HepG2 (cell line): ENCODE data around the gene DMBT1. TPM values are rescaled to one million over a fixed set of nuclear protein-coding genes. Genes with fewer than 3 reads are reported as not detected.

Source experiments
- ATAC-seq: fragments of 200-7000 bp; cut with Tn5 transposase; 3 replicates; pipeline ENCODE4 v1.9.1; 2020; ENCODE audit warnings: mild to moderate bottlenecking, moderate library complexity
- BruUV-seq: library from RNA; stranded (reverse); fragments of 400-500 nt; replicated peaks from 2 replicates; lab custom pipeline; 2021; lab: Mats Ljungman, UMichigan
- CTCF ChIA-PET: fragments of 300-600 bp; formaldehyde crosslinking; extraction: SDS; loops from one replicate; lab custom pipeline; 2021; ENCODE audit warnings: low total read pairs, inconsistent platforms, low intra/inter-chr PET ratio; lab: Yijun Ruan, JAX
- POLR2A ChIA-PET: fragments of 350-600 bp; sonication (Branson Sonifier 250); formaldehyde crosslinking; loops from one replicate; lab custom pipeline; 2020; ENCODE audit warnings: antibody characterized with exemption, inconsistent platforms; lab: Yijun Ruan, JAX
- DNase-seq: peaks from one replicate; pipeline ENCODE4 v3.0.0-alpha.2; 2015; ENCODE audit warnings: low spot score
- FAIRE-seq: peaks from 3 replicates; lab custom pipeline; 2011; peaks lifted over from hg19 to GRCh38; lab: Jason Lieb, UNC
- H2AFZ ChIP-seq: one replicate; pipeline ENCODE4 v1.6.1; 2011; ENCODE audit warnings: low read length, inconsistent platforms
- H3K27ac ChIP-seq: fragments of 300-600 bp; 3 replicates; pipeline ENCODE4 v1.8.0; 2011; ENCODE audit warnings: mixed run types, mild to moderate bottlenecking, mixed read lengths, low read length, inconsistent platforms; ENCODE audit not compliant: insufficient read depth; ENCODE audit errors: extremely low read length
- H3K27me3 ChIP-seq, 2 experiments: fragments of 200-600 bp in 1 of 2; 2 replicates in 1 of 2; 3 replicates in 1 of 2; pipeline versions ENCODE4 v1.6.0 to v1.8.0; 2011; ENCODE audit warnings: low read length in 2 of 2, mild to moderate bottlenecking in 2 of 2, moderate library complexity in 2 of 2, inconsistent platforms in 1 of 2; ENCODE audit not compliant: insufficient read depth in 2 of 2, control insufficient read depth in 1 of 2
- H3K36me3 ChIP-seq, 2 experiments: fragments of 200-600 bp in 1 of 2; replicated peaks in 1 of 2; 2 replicates in 1 of 2; 3 replicates in 1 of 2; pipeline versions ENCODE4 v1.5.1 to v1.8.0; 2011; ENCODE audit warnings: low read length in 2 of 2, inconsistent platforms in 1 of 2; ENCODE audit not compliant: insufficient read depth in 2 of 2, control insufficient read depth in 1 of 2
- H3K4me1 ChIP-seq: 2 replicates; pipeline ENCODE4 v1.5.1; 2012; ENCODE audit warnings: low read length, inconsistent platforms; ENCODE audit not compliant: insufficient read depth
- H3K4me2 ChIP-seq: 2 replicates; pipeline ENCODE4 v1.6.0; 2011; ENCODE audit warnings: low read depth, low read length, inconsistent platforms
- H3K4me3 ChIP-seq, 3 experiments: fragments of 200-600 bp in 1 of 3; sonication (generic), shearing (Covaris generic) in 1 of 3; replicated peaks in 1 of 3; 2 replicates each; pipeline ENCODE4 v1.5.1; 2011 to 2016; ENCODE audit warnings: low read length in 3 of 3, inconsistent platforms in 2 of 3, low read depth in 2 of 3, mild to moderate bottlenecking in 2 of 3, control low read depth in 1 of 3, mixed read lengths in 1 of 3; ENCODE audit not compliant: insufficient read depth in 1 of 3
- H3K79me2 ChIP-seq: one replicate; pipeline ENCODE4 v1.6.1; 2011; ENCODE audit warnings: low read length, inconsistent platforms; ENCODE audit not compliant: insufficient read depth
- H3K9ac ChIP-seq: 2 replicates; pipeline ENCODE4 v1.6.0; 2011; ENCODE audit warnings: mild to moderate bottlenecking, low read depth, low read length, inconsistent platforms; ENCODE audit not compliant: insufficient read depth
- H3K9me3 ChIP-seq: 2 replicates; pipeline ENCODE4 v1.5.1; 2012; ENCODE audit warnings: mild to moderate bottlenecking, low read length
- H4K20me1 ChIP-seq: 2 replicates; pipeline ENCODE4 v1.6.0; 2011; ENCODE audit warnings: inconsistent platforms, mild to moderate bottlenecking, low read length, moderate library complexity; ENCODE audit not compliant: insufficient read depth
- CTCF ChIP-seq: sonication (generic); formaldehyde crosslinking; IDR thresholded peaks from 2 replicates; pipeline ENCODE4 v1.5.0; 2020; ENCODE audit warnings: mild to moderate bottlenecking, missing genetic modification reagents, moderate library complexity
- FOXJ3 ChIP-seq: sonication (generic); formaldehyde crosslinking; IDR thresholded peaks from 2 replicates; pipeline ENCODE4 v1.4.0; 2020; ENCODE audit warnings: missing genetic modification reagents, mild to moderate bottlenecking, borderline replicate concordance
- FUBP1 ChIP-seq: sonication (generic); formaldehyde crosslinking; IDR thresholded peaks from 2 replicates; pipeline ENCODE4 v1.5.1; 2020; ENCODE audit warnings: missing genetic modification reagents, mild to moderate bottlenecking, borderline replicate concordance
- RCOR2 ChIP-seq: IDR thresholded peaks from 2 replicates; pipeline ENCODE4 v1.6.1; 2016; ENCODE audit warnings: missing biosample characterization, missing genetic modification reagents
- SMAD3 ChIP-seq: sonication (generic); formaldehyde crosslinking; IDR thresholded peaks from 2 replicates; pipeline ENCODE4 v1.4.0; 2020; ENCODE audit warnings: missing genetic modification reagents
- TRIM22 ChIP-seq: fragments of 450-650 bp; IDR thresholded peaks from 2 replicates; pipeline ENCODE4 v1.6.1; 2017
- ZNF598 ChIP-seq: sonication (generic); formaldehyde crosslinking; IDR thresholded peaks from 2 replicates; pipeline ENCODE4 v1.5.1; 2020; ENCODE audit warnings: mild to moderate bottlenecking, missing genetic modification reagents, borderline replicate concordance
- ZNF660 ChIP-seq: sonication (generic); formaldehyde crosslinking; IDR thresholded peaks from 2 replicates; pipeline ENCODE4 v1.5.1; 2020; ENCODE audit warnings: mild to moderate bottlenecking, low read depth, missing genetic modification reagents, borderline replicate concordance
- ZNF83 ChIP-seq: sonication (generic); formaldehyde crosslinking; IDR thresholded peaks from 2 replicates; pipeline ENCODE4 v1.4.0; 2020; ENCODE audit warnings: missing genetic modification reagents, mild to moderate bottlenecking, borderline replicate concordance
- WGBS: methylation state at CpG from one replicate; pipeline ENCODE4 v1.1.6; 2017; ENCODE audit warnings: low lambda C conversion rate; 5-methylcytosine and 5-hydroxymethylcytosine counted together
- in situ Hi-C: cut with HindIII; loops from 2 replicates; pipeline ENCODE4 v1.10.0; 2017; ENCODE audit warnings: low pct_unique_long_range_greater_than_20kb; ENCODE audit not compliant: extremely low pct_ligation_motif_present
- intact Hi-C: fragments of 100-400 bp; cut with micrococcal nuclease; formaldehyde crosslinking; loops from one replicate; pipeline ENCODE4 v1.10.0; 2022; ENCODE audit not compliant: unreplicated experiment
- polyA plus RNA-seq, 8 experiments: library from polyadenylated mRNA; depleted of rRNA in 3 of 8; stranded (reverse) in 7 of 8; unstranded in 1 of 8; fragments of >200 nt; fragmentation: Illumina TruSeq in 4 of 8; extraction: Trizol in 4 of 8; gene quantifications; 2 replicates each; pipeline versions ENCODE4 v1.2.1 to v1.2.3, GENCODE V29; 2011 to 2016; ENCODE audit warnings: low read depth in 4 of 8, missing spikeins in 1 of 8, mixed read lengths in 1 of 8; ENCODE audit not compliant: insufficient read depth in 1 of 8
- total RNA-seq, 5 experiments: library from RNA; depleted of rRNA; stranded (reverse); fragments of >200 nt; fragmentation: Illumina TruSeq; extraction: Trizol; gene quantifications; 2 replicates each; pipeline ENCODE4 v1.2.3, GENCODE V29; 2016; ENCODE audit warnings: low read depth in 1 of 5

DMBT1 gene
- total and polyA plus RNA-seq, 2 of the 13 experiments (the other 11 are each of a cell fraction or from before 2014, with no cell fraction given): not detected

- TF ChIP-seq ZNF660 (CRISPR knock-in tag) (no peak), FUBP1 (CRISPR knock-in tag) (no peak), ZNF83 (CRISPR knock-in tag) (no peak), FOXJ3 (CRISPR knock-in tag) (no peak)
These were observed 100.1 kb downstream of the DMBT1 start (continued) for GRCh38 chr10:122660696-122661095.

- no peak overlapping the region for H3K4me2 ChIP-seq
- H3K36me3 ChIP-seq: no peaks in the 10 kb centered on the region
- no peaks in the 10 kb centered on the region for H3K9me3 ChIP-seq
- no peak for DNase-seq
- POLR2A ChIA-PET: no interaction called here
- H3K27me3 ChIP-seq: peaks cover 1 to 58% of the 10 kb centered on the region in 2 experiments; a peak in 3 of 5 replicates
- no peak for TF ChIP-seq RCOR2
- TF ChIP-seq CTCF: no peak
- no peak for TF ChIP-seq TRIM22
- no peak for TF ChIP-seq ZNF598
- TF ChIP-seq SMAD3: no peak
- ATAC-seq: no peak
- no peaks in the 10 kb centered on the region for H4K20me1 ChIP-seq
- WGBS: 12% methylated on average over 6 of the region's 6 CpGs
- no peaks in the 10 kb centered on the region for H3K79me2 ChIP-seq
- no peak overlapping the region for H3K9ac ChIP-seq
- BruUV-seq: no TSS peak
- H3K27ac ChIP-seq: no peak overlapping the region
- no peak overlapping the region for H3K4me3 ChIP-seq
- intact Hi-C loops: no loop called here
- no peak for FAIRE-seq
- in situ Hi-C loops: no loop called here
- H3K4me1 ChIP-seq: no peaks in the 10 kb centered on the region
- no peak overlapping the region for H2AFZ ChIP-seq
- CTCF ChIA-PET: no interaction called here
These were observed 101.7 kb downstream of the DMBT1 start for GRCh38 chr10:122662231-122662630.
